Measurements from ENCODE around the gene DENND1A.

DENND1A gene

DNA sequence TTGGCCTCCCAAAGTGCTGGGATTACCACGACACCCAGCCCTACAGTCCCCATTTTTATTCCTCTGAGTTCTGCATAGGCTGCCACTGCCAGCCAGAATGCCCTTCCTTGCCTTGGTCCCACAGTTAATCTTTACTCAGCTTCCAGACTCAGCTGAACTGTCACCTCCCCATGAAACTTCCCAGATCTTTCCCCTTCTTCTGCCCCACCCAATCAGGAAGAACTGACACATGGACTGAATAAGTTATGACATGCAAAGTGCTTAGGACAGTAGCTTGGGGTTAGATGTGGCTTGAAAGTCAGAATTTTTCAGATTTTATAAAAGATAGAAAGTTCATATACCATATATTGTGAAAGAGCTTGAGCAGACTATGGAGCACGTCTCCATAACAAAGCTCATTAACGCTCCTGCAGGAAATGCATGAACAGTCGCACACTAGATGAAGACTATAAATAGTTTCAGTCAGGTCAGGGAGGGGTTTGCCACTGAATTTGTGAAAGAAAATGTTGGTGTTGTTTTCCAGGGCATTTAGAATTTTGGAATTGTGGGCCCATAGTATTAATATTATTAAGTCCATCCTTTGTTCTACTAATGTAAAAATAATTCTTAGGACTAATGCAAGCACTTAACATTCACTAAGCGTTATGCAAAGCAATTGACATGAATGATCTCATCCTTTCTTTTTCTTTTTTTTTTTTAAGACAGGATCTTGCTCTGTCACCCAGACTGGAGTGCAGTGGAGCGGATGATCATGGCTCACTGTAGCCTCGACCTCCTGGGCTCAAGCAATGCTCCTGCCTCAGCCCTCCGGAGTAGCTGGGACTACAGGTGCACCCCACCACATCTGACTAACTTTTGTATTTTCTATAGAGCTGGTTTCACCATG, 36.1 kb upstream of the DENND1A start:
- peaks cover 0 to 5% (median 0%) of the 10 kb centered on the region in 11 experiments; a peak in 1 of 22 replicates for H3K9me3 ChIP-seq (replicated peaks in 1 of 11)

DNA sequence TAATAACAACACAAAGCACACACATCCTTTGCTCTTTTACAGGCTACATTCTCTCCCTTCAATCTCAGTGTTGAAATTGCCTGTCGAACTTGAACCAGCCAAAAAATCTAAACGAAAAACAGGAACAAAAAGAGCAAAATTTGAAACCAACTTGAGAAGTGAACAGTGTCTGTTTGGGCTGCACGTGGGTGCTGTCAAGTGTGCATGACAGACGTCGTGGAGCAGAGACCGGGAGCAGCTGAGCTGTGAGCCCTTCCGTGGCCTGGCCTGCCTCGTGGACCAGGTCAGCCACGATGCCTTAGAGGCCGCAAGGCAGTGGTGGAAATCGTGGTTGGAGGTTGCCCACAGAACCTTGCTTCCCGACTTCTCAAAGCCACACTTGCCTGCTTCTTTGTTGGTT, 34.8 kb upstream of the DENND1A start:
- no peak for TF ChIP-seq Cebpa-rat (IDR thresholded peaks at IDR 0.05)

More for the DNA sequence above, 36.1 kb upstream of the DENND1A start:
- H3K27me3 ChIP-seq = no peaks in the 10 kb centered on the region
- H3K36me3 ChIP-seq = no peaks in the 10 kb centered on the region
- peaks cover 10 to 28% (median 21%) of the 10 kb centered on the region in 10 experiments; a peak in 16 of 20 replicates for H3K4me1 ChIP-seq
- H4K20me1 ChIP-seq = no peaks in the 10 kb centered on the region
- H3K4me3 ChIP-seq = no peak overlapping the region
- H3K9ac ChIP-seq = no peak overlapping the region
- H3K27ac ChIP-seq = no peak overlapping the region
- no peak for TF ChIP-seq Cebpa-rat (IDR thresholded peaks at IDR 0.05)
- peak overlapping the region; percentile 2 to 50 (median 31); a peak in 16 of 22 replicates for H3K4me2 ChIP-seq

DNA sequence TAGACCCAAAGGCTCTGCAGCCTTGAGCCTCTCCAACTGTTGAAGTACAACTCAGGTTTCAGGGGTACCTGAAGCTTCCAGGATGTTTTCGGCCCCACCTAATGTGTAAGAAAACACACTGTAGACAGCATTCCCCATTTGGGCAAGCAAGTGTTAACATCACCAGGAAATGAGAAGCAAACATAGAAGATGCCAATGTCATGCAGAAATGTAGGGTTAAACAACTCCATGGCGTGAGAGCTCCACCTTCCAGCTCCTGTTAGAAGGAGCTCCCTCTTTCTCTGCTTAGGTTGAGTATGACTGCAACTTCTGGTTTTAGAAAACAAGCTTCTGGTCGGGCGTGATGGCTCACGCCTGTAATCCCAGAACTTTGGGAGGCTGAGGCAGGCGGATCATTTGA, 31.0 kb upstream of the DENND1A start:
- no peaks in the 10 kb centered on the region for H4K20me1 ChIP-seq
- peaks cover 4 to 17% (median 13%) of the 10 kb centered on the region in 10 experiments; a peak in 16 of 20 replicates for H3K4me1 ChIP-seq
- H3K9ac ChIP-seq = no peak overlapping the region
- H3K4me2 ChIP-seq = no peak overlapping the region
- TF ChIP-seq Cebpa-rat (IDR thresholded peaks at IDR 0.05) = no peak
- H3K36me3 ChIP-seq = no peaks in the 10 kb centered on the region
- H3K27ac ChIP-seq = no peak overlapping the region
- H3K9me3 ChIP-seq (replicated peaks in 1 of 11) = no peaks in the 10 kb centered on the region; a peak in 1 of 22 replicates
- H3K4me3 ChIP-seq = no peak overlapping the region
- no peaks in the 10 kb centered on the region for H3K27me3 ChIP-seq

More for the DNA sequence above, 34.8 kb upstream of the DENND1A start:
- Histone ChIP-seq H3K4me3 (no peak overlapping the region), H3K27me3 (no peaks in the 10 kb centered on the region), H4K20me1 (no peaks in the 10 kb centered on the region), H3K9me3 (replicated peaks in 1 of 11) (no peaks in the 10 kb centered on the region; a peak in 1 of 22 replicates), H3K36me3 (no peaks in the 10 kb centered on the region), H3K4me2 (peak overlapping the region; percentile 4 to 50 (median 35); a peak in 19 of 22 replicates), H3K9ac (no peak overlapping the region), H3K4me1 (peaks cover 10 to 28% (median 21%) of the 10 kb centered on the region in 10 experiments; a peak in 16 of 20 replicates), H3K27ac (no peak overlapping the region)

DNA sequence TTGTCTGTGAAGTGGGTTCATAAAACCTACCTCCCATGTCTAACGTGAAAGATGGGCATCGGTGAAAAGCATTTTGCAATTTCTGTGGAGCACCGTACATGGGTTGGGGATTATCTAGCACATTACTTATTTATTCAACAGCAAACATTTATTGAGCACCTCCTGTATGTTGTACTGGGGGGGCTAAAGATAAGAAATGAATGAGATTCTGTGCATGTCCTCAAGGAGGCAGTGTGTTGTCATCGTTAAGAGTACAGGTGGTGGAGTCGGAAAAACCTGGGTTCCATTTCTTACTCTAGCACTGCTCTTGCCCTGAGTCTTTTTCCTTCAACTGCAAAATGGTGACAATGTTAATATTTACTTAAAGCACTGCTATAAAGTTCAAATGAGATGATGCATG, 30.4 kb upstream of the DENND1A start:
- Histone ChIP-seq H3K9me3 (replicated peaks in 1 of 11) (no peaks in the 10 kb centered on the region; a peak in 1 of 22 replicates), H3K27me3 (no peaks in the 10 kb centered on the region), H3K27ac (no peak overlapping the region), H3K9ac (no peak overlapping the region), H3K4me3 (no peak overlapping the region), H3K4me2 (no peak overlapping the region), H3K4me1 (peaks cover 0 to 11% (median 8%) of the 10 kb centered on the region in 10 experiments; a peak in 15 of 20 replicates), H3K36me3 (no peaks in the 10 kb centered on the region), H4K20me1 (no peaks in the 10 kb centered on the region)
- TF ChIP-seq Cebpa-rat (IDR thresholded peaks at IDR 0.05) = no peak

DNA sequence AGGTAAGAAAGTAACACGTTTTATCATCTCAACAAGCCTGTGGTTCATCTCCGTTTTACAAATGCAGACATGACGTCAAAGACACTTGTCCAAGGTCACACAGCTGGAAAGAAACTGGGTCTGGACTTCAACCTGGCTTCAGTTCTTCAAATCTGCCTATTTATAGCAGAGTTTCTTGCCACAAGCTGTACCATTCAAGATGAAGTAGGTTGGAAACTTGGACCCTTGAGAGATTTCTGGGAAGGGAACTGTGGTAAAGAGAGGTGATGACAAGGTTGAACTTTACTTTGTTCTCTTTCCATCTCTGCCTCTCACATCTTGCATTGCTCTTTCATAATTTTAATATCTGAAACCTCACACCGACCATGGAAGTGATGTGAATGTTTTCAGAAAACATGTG, 29.9 kb upstream of the DENND1A start:
- Histone ChIP-seq H3K27ac (no peak overlapping the region), H3K4me3 (no peak overlapping the region), H4K20me1 (no peaks in the 10 kb centered on the region), H3K9me3 (replicated peaks in 1 of 11) (no peaks in the 10 kb centered on the region; a peak in 1 of 22 replicates), H3K9ac (no peak overlapping the region), H3K4me2 (no peak overlapping the region), H3K4me1 (peaks cover 0 to 7% (median 5%) of the 10 kb centered on the region in 10 experiments; a peak in 15 of 20 replicates), H3K36me3 (no peaks in the 10 kb centered on the region), H3K27me3 (no peaks in the 10 kb centered on the region)
- no peak for TF ChIP-seq Cebpa-rat (IDR thresholded peaks at IDR 0.05)

DNA sequence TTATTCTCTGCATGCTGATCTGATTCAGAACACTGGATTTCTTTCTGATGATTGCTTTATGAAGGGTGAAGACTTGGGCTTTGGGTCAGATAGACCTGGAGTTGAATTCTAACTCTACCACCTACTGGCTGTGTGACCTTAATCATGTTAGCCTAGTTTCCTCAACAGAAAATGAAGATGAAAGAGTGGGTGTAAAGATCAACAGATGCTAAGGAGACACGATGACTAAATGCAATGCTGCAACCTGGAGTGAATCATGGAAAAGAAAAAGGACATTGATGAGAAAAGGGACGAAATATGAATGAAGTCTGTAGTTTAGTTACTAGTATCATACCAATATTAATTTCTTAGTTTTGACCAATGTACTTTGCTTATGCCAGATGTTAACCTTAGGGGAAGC, 27.8 kb upstream of the DENND1A start:
- Histone ChIP-seq H3K9ac (no peak overlapping the region), H3K4me2 (no peak overlapping the region), H3K36me3 (no peaks in the 10 kb centered on the region), H3K27ac (no peak overlapping the region), H3K27me3 (no peaks in the 10 kb centered on the region), H3K4me1 (peaks cover 0 to 17% (median 12%) of the 10 kb centered on the region in 10 experiments; a peak in 12 of 20 replicates), H3K4me3 (no peak overlapping the region), H3K9me3 (replicated peaks in 1 of 11) (no peaks in the 10 kb centered on the region; a peak in 1 of 22 replicates), H4K20me1 (no peaks in the 10 kb centered on the region)
- no peak for TF ChIP-seq Cebpa-rat (IDR thresholded peaks at IDR 0.05)

DNA sequence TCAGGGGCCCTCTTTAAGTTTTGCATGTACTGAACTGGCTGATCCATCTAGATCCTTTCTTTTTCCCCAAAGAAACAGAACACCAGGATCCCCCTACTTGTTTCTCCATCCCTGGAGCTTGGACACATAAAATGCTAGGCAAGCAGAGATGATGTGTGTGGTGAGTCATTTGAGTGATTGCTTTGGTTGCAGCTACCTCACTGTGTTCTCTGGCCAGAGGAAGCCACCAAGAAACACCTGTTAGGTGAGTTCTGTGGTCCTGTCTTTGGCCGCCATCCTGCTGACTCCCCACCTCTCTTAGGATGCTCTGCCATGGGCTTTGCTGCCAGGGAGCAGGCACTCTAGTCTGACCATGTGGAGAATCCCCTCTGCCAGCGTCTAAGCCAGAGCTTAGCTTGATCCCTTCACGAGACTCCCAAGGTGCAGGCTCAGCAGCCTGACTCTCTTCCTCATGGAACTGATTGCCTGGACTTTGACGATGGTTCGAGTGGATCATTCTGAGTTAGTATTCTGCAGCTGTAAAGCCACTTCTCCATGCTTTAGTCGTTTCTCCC, 27.3 kb upstream of the DENND1A start:
- Histone ChIP-seq H3K9ac (no peak overlapping the region), H4K20me1 (no peaks in the 10 kb centered on the region), H3K36me3 (no peaks in the 10 kb centered on the region), H3K27ac (no peak overlapping the region), H3K4me1 (peaks cover 0 to 17% (median 12%) of the 10 kb centered on the region in 10 experiments; a peak in 12 of 20 replicates), H3K4me2 (no peak overlapping the region; a peak in 1 of 22 replicates), H3K4me3 (no peak overlapping the region), H3K9me3 (replicated peaks in 1 of 11) (no peaks in the 10 kb centered on the region; a peak in 1 of 22 replicates), H3K27me3 (no peaks in the 10 kb centered on the region)
- no peak for TF ChIP-seq Cebpa-rat (IDR thresholded peaks at IDR 0.05)

DNA sequence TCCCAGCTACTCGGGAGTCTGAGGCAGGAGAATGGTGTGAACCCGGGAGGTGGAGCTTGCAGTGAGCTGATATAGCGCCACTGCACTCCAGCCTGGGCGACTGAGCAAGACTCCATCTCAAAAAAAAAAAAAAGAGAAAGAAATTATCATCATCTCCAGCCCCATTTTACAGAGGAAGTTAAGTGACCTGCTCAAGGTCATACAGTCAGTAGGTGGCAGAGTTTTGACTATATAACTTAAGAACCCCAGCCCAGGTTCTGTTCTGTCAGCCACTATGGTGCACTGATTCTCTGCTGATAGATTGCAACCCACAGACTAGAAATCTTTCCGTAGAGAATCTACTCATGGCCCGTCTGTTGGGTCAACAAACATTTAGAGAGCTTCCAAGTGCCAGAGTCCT, 25.7 kb upstream of the DENND1A start:
- no peaks in the 10 kb centered on the region; a peak in 1 of 22 replicates for H3K9me3 ChIP-seq (replicated peaks in 1 of 11)
- H3K4me3 ChIP-seq = no peak overlapping the region
- H3K27ac ChIP-seq = no peak overlapping the region
- no peak overlapping the region for H3K9ac ChIP-seq
- no peak for TF ChIP-seq Cebpa-rat (IDR thresholded peaks at IDR 0.05)
- H4K20me1 ChIP-seq = no peaks in the 10 kb centered on the region
- peaks cover 0 to 17% (median 12%) of the 10 kb centered on the region in 10 experiments; a peak in 12 of 20 replicates for H3K4me1 ChIP-seq
- no peaks in the 10 kb centered on the region for H3K27me3 ChIP-seq
- H3K4me2 ChIP-seq = no peak overlapping the region
- no peaks in the 10 kb centered on the region for H3K36me3 ChIP-seq

DNA sequence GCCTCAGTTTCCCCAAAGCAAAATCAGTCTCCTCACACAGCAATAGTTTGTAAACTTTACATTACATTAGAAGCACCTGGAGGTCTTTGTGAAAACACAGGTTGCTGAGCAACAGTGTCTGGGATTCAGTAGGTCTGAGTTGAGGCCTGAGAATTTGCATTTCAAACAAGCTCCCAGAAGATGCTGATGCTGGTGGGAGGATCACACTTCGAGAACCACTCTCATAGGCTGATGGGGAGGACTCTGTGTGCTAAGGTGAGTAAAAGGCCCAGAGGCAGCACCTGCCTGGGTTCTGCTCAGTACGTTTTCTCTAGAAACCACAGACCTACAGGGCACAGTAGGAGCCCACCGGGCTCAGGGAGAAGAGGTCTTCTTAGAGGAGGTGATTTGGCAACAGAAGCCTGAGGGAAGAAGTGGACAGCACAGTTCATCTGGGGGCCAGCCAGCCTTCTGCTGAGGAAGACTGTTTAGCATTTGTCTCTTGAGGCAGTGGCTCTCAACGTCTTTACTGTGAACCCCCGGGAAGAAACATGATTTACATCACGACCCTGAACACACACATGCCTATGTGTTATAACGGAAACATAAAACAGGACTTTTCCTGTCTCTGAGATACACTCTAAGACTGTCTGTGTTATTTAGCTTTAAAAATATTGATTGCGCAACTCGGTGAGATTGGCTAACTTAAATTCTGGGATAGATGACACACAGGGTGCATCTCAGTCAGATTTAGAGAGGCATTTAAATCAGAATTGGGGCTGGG, 24.8 kb upstream of the DENND1A start:
- Histone ChIP-seq H3K4me1 (peaks cover 0 to 17% (median 12%) of the 10 kb centered on the region in 10 experiments; a peak in 12 of 20 replicates), H3K9me3 (replicated peaks in 1 of 11) (no peaks in the 10 kb centered on the region; a peak in 1 of 22 replicates), H4K20me1 (no peaks in the 10 kb centered on the region), H3K27ac (no peak overlapping the region), H3K27me3 (no peaks in the 10 kb centered on the region), H3K9ac (no peak overlapping the region), H3K4me3 (no peak overlapping the region), H3K36me3 (no peaks in the 10 kb centered on the region), H3K4me2 (peak overlapping the region in 4 of 11 experiments; percentile 1 to 34 (median 18); a peak in 4 of 22 replicates)
- TF ChIP-seq Cebpa-rat (IDR thresholded peaks at IDR 0.05) = peak; percentile 65 to 98 (median 91); a peak in 19 of 22 replicates
